GM12874 (cell line): ENCODE measurements around the gene QPCT.

Experiments
- TF ChIP-seq, protein P1 (sequence below): IDR thresholded peaks from 2 replicates; pipeline ENCODE4 v1.5.1; 2011; ENCODE audit warnings: low read depth, mild to moderate bottlenecking, control low read depth, low read length, moderate library complexity; ENCODE audit not compliant: insufficient read depth

The QPCT gene

DNA sequence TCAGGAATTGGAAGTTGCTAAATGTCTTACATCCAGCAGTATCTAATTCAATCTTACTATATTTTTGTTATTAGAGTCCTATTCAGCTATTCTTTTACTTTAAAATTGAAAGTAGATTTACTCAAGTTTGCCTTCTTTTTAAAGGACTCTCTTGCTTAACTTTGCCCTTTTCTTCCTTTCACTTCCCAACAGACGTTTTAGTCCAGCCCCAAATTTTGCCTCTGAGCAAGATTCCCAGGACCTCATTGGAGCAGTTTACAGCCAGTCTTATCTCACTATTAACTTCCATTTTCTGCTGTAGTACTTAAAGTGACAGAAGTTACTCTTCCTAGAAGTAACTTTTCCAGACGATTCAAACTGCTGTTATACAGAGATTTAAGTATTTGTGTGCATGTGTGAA lies 18.1 kb upstream of the QPCT start:
- TF ChIP-seq, protein P1, sequence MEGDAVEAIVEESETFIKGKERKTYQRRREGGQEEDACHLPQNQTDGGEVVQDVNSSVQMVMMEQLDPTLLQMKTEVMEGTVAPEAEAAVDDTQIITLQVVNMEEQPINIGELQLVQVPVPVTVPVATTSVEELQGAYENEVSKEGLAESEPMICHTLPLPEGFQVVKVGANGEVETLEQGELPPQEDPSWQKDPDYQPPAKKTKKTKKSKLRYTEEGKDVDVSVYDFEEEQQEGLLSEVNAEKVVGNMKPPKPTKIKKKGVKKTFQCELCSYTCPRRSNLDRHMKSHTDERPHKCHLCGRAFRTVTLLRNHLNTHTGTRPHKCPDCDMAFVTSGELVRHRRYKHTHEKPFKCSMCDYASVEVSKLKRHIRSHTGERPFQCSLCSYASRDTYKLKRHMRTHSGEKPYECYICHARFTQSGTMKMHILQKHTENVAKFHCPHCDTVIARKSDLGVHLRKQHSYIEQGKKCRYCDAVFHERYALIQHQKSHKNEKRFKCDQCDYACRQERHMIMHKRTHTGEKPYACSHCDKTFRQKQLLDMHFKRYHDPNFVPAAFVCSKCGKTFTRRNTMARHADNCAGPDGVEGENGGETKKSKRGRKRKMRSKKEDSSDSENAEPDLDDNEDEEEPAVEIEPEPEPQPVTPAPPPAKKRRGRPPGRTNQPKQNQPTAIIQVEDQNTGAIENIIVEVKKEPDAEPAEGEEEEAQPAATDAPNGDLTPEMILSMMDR, result no peak

DNA sequence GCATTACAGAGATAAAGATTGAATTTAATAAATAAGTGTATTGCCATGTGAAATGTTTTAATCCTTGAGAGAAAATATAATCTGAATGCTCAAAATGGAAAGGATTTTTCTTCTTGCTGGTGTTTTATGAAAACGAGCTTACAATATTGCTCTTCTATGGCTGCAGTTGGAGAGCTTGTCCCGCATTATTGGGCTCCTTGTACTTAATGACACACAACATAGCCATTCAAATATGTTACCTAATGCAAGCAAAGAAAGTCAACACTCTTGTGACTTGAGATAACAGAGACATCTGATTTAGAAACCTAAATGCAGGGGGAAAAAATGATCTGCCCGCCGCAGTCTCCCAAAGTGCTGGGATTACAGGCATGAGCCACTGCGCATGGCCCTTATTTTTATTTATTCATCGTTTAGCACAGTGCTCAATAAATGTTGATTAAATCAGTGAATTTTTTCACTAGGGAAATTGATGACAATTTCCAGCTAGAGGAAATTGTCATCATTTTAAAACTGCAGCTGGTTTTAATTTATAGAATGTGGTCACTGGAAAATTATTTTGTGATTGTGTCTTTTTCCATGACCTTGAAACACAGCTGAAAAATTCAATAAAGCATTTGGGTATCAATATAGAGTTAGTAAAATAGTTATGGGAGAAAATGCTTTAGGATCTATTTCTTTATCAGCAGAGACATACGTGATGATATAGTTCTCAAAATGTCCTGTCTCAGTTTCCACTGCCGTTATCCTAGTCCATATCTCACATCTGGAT lies 17.4 kb upstream of the QPCT start:
- TF ChIP-seq, protein P1, result no peak

DNA sequence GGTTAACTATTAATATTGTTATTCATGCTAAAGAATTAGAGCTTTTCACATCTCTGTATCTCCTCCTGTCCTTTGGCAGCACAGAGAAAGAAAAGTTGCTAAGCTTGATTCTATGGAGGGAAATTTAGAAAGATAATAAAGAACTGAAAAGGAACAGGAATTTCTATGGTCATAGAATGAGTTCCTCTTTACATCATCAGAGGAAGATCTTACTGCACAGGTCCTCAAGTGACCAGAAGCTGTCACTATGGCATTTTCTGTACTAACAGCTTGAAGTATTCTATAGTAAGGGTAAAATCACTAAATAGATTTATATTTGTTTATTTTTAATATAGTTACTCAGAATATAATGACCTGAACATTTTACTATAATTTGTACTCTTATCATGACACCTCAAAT lies 13.7 kb upstream of the QPCT start:
- TF ChIP-seq, protein P1, result no peak

DNA sequence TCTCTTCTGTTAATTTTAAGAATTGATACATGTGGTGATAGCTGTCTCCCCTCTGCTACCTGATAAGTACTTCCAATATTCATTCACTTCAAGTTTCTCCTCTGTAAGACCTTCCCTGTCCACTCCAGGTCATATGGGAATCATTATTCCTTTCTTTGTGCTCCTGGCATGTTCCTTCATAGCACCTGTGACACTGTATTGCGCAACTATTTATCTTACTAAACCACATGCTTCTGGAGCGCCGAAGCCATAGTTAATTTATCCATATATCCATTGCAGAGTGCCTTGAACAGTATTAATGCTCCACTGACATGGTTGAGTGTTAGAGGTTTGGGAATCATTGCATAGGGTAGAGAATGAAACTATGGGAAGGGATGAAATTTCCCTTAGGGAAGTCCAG lies 11.9 kb upstream of the QPCT start:
- TF ChIP-seq, protein P1, result no peak

DNA sequence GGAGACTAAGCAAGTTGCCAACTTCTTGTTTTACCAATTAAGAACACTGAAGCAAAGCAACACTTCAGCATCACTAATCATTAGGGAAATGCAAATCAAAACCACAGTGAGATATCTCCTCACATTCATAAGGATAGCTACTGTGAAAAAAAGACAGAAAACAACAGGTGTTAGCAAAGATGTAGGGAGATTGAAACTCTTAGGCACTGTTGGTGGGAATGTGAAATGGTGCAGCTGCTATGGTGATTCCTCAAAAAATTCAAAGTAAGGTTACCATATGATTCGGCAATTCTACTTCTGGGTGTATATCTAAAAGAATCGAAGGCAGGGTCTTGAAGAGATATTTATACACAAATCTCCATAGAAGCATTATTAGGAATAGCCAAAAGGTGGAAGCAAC lies 11.2 kb upstream of the QPCT start:
- TF ChIP-seq, protein P1, result no peak

DNA sequence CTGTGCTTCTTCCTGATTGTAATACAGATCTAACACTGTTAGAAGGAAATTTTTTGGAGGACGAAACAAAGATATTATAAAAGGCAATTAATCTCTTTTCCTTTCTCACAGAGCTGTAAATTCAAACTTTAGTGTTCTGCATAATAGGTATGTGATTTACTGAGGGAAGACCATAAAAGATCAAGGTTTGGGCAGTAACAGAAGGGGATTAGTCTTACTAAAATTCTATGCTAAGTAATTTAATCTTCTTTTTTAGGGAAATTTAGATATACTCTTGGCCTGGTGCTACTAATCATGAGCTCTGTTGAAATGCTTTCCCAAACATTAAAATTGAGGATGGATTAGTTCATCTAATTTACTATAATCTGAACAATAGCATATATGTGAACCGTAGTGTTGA lies 8.8 kb upstream of the QPCT start:
- TF ChIP-seq, protein P1, result no peak

DNA sequence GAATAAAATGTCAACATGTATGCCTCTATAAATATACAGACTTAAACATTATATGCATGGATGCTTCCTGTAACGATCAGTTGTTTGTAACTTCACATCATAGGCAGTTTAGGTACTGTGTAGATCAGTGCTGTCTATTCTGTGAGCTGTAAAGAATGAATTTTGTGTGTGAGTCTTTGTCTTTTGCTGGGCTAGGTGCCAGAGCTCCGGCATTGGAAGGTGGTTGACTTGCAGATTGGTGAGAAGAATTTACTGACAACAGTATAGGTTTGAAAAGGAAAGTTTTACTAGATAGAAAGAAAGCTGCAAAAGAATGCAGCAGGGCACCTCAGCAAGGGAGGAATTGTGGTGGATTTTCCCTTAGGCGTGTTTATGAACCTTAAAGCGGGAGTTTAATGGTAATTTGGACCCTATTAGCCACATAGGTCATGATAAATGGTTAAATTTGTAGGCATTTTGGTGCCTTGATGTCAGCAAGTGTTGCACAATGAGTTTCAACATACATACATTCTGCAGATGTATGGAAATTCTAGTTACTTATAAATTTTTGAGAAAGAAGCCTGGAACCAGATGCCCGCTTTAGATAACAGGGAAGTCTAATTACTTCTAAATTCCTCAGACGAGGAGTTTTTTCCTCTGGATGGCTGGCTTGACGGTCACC lies 6.7 kb upstream of the QPCT start:
- TF ChIP-seq, protein P1, result no peak
